Measurements from ENCODE around the gene ANKRD13D.

ANKRD13D gene

GRCh38 chr11:67262731-67263675 lies 26.1 kb upstream of the ANKRD13D start:
- peak; percentile 59 for DNase-seq

- no peak for DNase-seq
Observed at GRCh38 chr11:67264260-67264659, 24.8 kb upstream of the ANKRD13D start.

- DNase-seq = no peak
Observed at GRCh38 chr11:67264877-67265632, 24.0 kb upstream of the ANKRD13D start.

GRCh38 chr11:67265633-67266448 lies 23.3 kb upstream of the ANKRD13D start:
- peak; percentile 19 for DNase-seq

- DNase-seq = peak; percentile 28
Observed at GRCh38 chr11:67266449-67267187, 22.5 kb upstream of the ANKRD13D start, which contains the start of gene GRK2. GRK2 (plus strand) TSS chr11:67266473; CDS start chr11:67266700, 227 bp downstream.

GRCh38 chr11:67267188-67268080 lies 21.7 kb upstream of the ANKRD13D start:
- peak; percentile 51 for DNase-seq

GRCh38 chr11:67268081-67268961 lies 20.8 kb upstream of the ANKRD13D start:
- DNase-seq = no peak

- no peak for DNase-seq
Observed at GRCh38 chr11:67268962-67269268, 20.2 kb upstream of the ANKRD13D start.

- no peak for DNase-seq
Observed at GRCh38 chr11:67269401-67270255, 19.5 kb upstream of the ANKRD13D start.

GRCh38 chr11:67270256-67271204 lies 18.6 kb upstream of the ANKRD13D start:
- no peak for DNase-seq

- DNase-seq = no peak
Observed at GRCh38 chr11:67271205-67271540, 17.9 kb upstream of the ANKRD13D start.

GRCh38 chr11:67271541-67272284 lies 17.4 kb upstream of the ANKRD13D start:
- no peak for DNase-seq

- DNase-seq = no peak
Observed at GRCh38 chr11:67272327-67273259, 16.5 kb upstream of the ANKRD13D start.

- no peak for DNase-seq
Observed at GRCh38 chr11:67273260-67273990, 15.7 kb upstream of the ANKRD13D start.

All from NCI-H2029 (cell line).